Fibroblast of lung (primary cell): ENCODE measurements around the gene GLIS1. TPM values are rescaled to one million over a fixed set of nuclear protein-coding genes. Genes with fewer than 3 reads are reported as not detected.
A peak's percentile ranks its signal among the peaks of the same experiment; 100 is the strongest.

Source experiments
- DNase-seq, 2 donors: peaks; one replicate each; pipeline versions ENCODE4 v3.0.0 to v3.0.0-alpha.2; 2010; ENCODE audit warnings: low read depth in 2 of 2
- H2AFZ ChIP-seq: 2 replicates; pipeline ENCODE4 v1.5.1; 2012; ENCODE audit warnings: low read length, control low read depth, inconsistent platforms
- H3K27ac ChIP-seq: 2 replicates; pipeline ENCODE4 v1.5.1; 2011; ENCODE audit warnings: low read length, control low read depth; ENCODE audit not compliant: insufficient read depth
- H3K27me3 ChIP-seq: 2 replicates; pipeline ENCODE4 v1.5.1; 2011; ENCODE audit warnings: mild to moderate bottlenecking, low read length; ENCODE audit not compliant: control insufficient read depth, insufficient read depth
- H3K36me3 ChIP-seq: 2 replicates; pipeline ENCODE4 v1.5.1; 2011; ENCODE audit warnings: low read length; ENCODE audit not compliant: control insufficient read depth, insufficient read depth
- H3K4me1 ChIP-seq: 2 replicates; pipeline ENCODE4 v1.5.1; 2011; ENCODE audit warnings: low read length; ENCODE audit not compliant: control insufficient read depth, insufficient read depth; ENCODE audit errors: extremely low read depth
- H3K4me2 ChIP-seq: 2 replicates; pipeline ENCODE4 v1.5.1; 2011; ENCODE audit warnings: low read length, control low read depth; ENCODE audit not compliant: insufficient read depth; ENCODE audit errors: extremely low read depth
- H3K4me3 ChIP-seq, 4 experiments: fragments of 200-600 bp in 1 of 4; sonication (generic) in 1 of 4; replicated peaks in 1 of 4; 2 replicates each; pipeline ENCODE4 v1.5.1; 2011 to 2016; ENCODE audit warnings: low read length in 4 of 4, low read depth in 3 of 4, mild to moderate bottlenecking in 3 of 4, control low read depth in 2 of 4, inconsistent platforms in 1 of 4, mixed read lengths in 1 of 4; ENCODE audit not compliant: insufficient read depth in 1 of 4; ENCODE audit errors: control extremely low read depth in 1 of 4
- H3K79me2 ChIP-seq: 2 replicates; pipeline ENCODE4 v1.5.1; 2012; ENCODE audit warnings: mild to moderate bottlenecking, low read length, inconsistent platforms; ENCODE audit not compliant: control insufficient read depth, insufficient read depth
- H3K9ac ChIP-seq: 2 replicates; pipeline ENCODE4 v1.5.1; 2011; ENCODE audit warnings: mild to moderate bottlenecking, low read length, control low read depth; ENCODE audit not compliant: insufficient read depth
- H3K9me3 ChIP-seq: 2 replicates; pipeline ENCODE4 v1.5.1; 2012; ENCODE audit warnings: low read depth, low read length; ENCODE audit not compliant: control insufficient read depth, insufficient read depth
- H4K20me1 ChIP-seq: 2 replicates; pipeline ENCODE4 v1.5.1; 2011; ENCODE audit warnings: low read length; ENCODE audit not compliant: control insufficient read depth, insufficient read depth; ENCODE audit errors: extremely low read depth
- EZH2 ChIP-seq: IDR thresholded peaks from 2 replicates; pipeline ENCODE4 v1.5.1; 2012; ENCODE audit warnings: low read length, control low read depth, mild to moderate bottlenecking; ENCODE audit errors: missing control alignments
- polyA plus RNA-seq, 2 donors: library from polyadenylated mRNA; depleted of rRNA in 1 of 2; stranded (reverse) in 1 of 2; unstranded in 1 of 2; fragments of >200 nt; gene quantifications; 2 replicates each; pipeline ENCODE4 v1.2.1, GENCODE V29; 2011 to 2012; ENCODE audit warnings: missing spikeins in 1 of 2
- total RNA-seq: library from RNA; depleted of rRNA; stranded (reverse); fragments of >200 nt; gene quantifications from 2 replicates; pipeline ENCODE4 v1.2.1, GENCODE V29; 2014
- TF ChIP-seq, protein P1 (sequence below), 2 donors: IDR thresholded peaks in 1 of 2; conservative IDR thresholded peaks in 1 of 2; 1 replicate in 1 of 2; 2 replicates in 1 of 2; pipeline ENCODE4 v1.5.1; 2011 to 2012; ENCODE audit warnings: low read length in 2 of 2, control low read depth in 1 of 2, inconsistent platforms in 1 of 2, low read depth in 1 of 2, mild to moderate bottlenecking in 1 of 2

Gene GLIS1
- total and polyA plus RNA-seq, 2 donors (not counting 1 experiment from before 2014, with no cell fraction given) = under 0.01 to 0.05 TPM

DNA sequence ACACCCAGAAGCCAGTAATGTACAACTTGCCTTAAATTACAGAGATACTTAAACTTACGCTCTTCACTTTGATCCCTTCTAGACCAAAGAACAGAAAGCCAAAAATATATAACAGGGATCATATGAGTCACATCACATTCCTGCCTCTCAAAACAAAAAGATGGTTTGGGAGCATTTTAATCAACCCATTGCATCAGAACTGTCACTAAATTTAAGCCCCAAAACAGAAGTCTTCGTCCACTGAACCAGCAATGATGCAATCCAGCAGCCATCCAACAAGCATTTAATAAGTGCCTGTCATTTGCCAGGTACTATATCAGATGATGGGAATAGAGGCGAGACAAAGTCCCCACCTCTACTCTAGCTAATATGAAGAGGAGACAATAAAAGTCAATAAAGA is 42.7 kb upstream of the GLIS1 start:
- Histone ChIP-seq H3K4me3 (no peak overlapping the region), H3K9ac (no peak overlapping the region), H3K27me3 (no peaks in the 10 kb centered on the region), H4K20me1 (no peaks in the 10 kb centered on the region), H3K4me1 (peaks cover 3% of the 10 kb centered on the region), H3K79me2 (no peaks in the 10 kb centered on the region), H3K36me3 (no peaks in the 10 kb centered on the region), H3K4me2 (no peak overlapping the region), H3K9me3 (no peaks in the 10 kb centered on the region), H2AFZ (no peak overlapping the region), H3K27ac (no peak overlapping the region)
- peak; percentile 56 to 72 for DNase-seq
- TF ChIP-seq EZH2 = no peak
- TF ChIP-seq, protein P1, sequence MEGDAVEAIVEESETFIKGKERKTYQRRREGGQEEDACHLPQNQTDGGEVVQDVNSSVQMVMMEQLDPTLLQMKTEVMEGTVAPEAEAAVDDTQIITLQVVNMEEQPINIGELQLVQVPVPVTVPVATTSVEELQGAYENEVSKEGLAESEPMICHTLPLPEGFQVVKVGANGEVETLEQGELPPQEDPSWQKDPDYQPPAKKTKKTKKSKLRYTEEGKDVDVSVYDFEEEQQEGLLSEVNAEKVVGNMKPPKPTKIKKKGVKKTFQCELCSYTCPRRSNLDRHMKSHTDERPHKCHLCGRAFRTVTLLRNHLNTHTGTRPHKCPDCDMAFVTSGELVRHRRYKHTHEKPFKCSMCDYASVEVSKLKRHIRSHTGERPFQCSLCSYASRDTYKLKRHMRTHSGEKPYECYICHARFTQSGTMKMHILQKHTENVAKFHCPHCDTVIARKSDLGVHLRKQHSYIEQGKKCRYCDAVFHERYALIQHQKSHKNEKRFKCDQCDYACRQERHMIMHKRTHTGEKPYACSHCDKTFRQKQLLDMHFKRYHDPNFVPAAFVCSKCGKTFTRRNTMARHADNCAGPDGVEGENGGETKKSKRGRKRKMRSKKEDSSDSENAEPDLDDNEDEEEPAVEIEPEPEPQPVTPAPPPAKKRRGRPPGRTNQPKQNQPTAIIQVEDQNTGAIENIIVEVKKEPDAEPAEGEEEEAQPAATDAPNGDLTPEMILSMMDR (conservative IDR thresholded peaks at IDR 0.05 in 1 of 2, IDR thresholded peaks at IDR 0.05 in 1 of 2; ENCODE audit: low read depth in 1 of 2, low read length in 2 of 2) = no peak

DNA sequence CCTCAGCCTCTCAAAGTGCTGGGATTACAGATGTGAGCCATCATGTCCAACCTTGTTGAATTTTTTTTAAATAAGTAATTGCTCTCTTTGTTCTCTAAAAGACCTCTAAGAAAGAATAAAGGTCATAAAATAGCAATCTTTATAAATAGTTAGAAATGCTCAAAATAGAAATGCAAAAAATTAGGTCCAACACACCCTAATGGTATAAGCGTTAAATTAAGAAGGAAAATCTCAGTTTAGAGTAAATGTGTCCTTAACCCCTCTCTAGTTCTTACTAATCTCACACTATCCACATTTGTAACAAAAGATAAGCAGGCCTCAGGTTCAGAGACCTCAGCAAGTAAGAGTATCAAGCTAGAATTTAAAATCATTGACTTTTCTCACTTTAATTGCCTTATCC is 38.3 kb upstream of the GLIS1 start:
- no peak for DNase-seq

DNA sequence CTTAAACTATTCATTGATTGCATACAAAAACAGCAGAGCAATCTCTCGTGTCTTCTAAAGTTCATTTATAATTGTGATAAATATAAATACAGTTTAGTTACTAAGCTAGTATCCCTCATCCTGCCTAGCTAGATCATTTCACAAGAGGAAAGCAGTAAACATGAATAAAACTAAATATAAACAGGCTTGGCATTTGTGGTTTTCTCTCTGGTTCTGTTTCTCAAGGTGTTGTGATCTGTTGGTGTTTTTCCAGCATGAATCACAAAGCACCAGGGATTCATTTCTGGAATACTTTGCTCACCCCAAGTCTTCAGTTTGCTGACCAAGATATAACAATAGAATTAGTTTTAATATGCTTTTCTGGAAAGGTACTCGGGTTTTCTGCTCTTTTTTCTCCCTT is 32.7 kb upstream of the GLIS1 start:
- Histone ChIP-seq H3K4me3 (no peak overlapping the region), H4K20me1 (no peaks in the 10 kb centered on the region), H3K9ac (no peak overlapping the region), H3K27ac (no peak overlapping the region), H3K79me2 (no peaks in the 10 kb centered on the region), H3K4me2 (no peak overlapping the region), H3K9me3 (no peaks in the 10 kb centered on the region), H2AFZ (no peak overlapping the region), H3K27me3 (no peaks in the 10 kb centered on the region), H3K36me3 (no peaks in the 10 kb centered on the region), H3K4me1 (no peaks in the 10 kb centered on the region)
- peak; percentile 51 to 83 for DNase-seq
- TF ChIP-seq, protein P1 (conservative IDR thresholded peaks at IDR 0.05 in 1 of 2, IDR thresholded peaks at IDR 0.05 in 1 of 2; ENCODE audit: low read depth in 1 of 2, low read length in 2 of 2) = no peak
- TF ChIP-seq EZH2 = no peak

More for the DNA sequence above, 38.3 kb upstream of the GLIS1 start:
- no peak overlapping the region for H3K4me2 ChIP-seq
- H3K9me3 ChIP-seq = no peaks in the 10 kb centered on the region
- no peaks in the 10 kb centered on the region for H3K36me3 ChIP-seq
- no peak for TF ChIP-seq EZH2
- TF ChIP-seq, protein P1 (conservative IDR thresholded peaks at IDR 0.05 in 1 of 2, IDR thresholded peaks at IDR 0.05 in 1 of 2; ENCODE audit: low read depth in 1 of 2, low read length in 2 of 2) = no peak
- H4K20me1 ChIP-seq = no peaks in the 10 kb centered on the region
- no peak overlapping the region for H3K9ac ChIP-seq
- no peak overlapping the region for H3K27ac ChIP-seq
- no peaks in the 10 kb centered on the region for H3K79me2 ChIP-seq
- no peak overlapping the region for H3K4me3 ChIP-seq
- no peak overlapping the region for H2AFZ ChIP-seq
- H3K27me3 ChIP-seq = no peaks in the 10 kb centered on the region
- H3K4me1 ChIP-seq = peaks cover 3% of the 10 kb centered on the region
